ENCODE results near the gene RPS3A. TPM values are rescaled to one million over a fixed set of nuclear protein-coding genes. Genes with fewer than 3 reads are reported as not detected.

RPS3A gene
- total RNA-seq, 2 donors from 2014 or later: 2,119 to 2,880 TPM

DNA sequence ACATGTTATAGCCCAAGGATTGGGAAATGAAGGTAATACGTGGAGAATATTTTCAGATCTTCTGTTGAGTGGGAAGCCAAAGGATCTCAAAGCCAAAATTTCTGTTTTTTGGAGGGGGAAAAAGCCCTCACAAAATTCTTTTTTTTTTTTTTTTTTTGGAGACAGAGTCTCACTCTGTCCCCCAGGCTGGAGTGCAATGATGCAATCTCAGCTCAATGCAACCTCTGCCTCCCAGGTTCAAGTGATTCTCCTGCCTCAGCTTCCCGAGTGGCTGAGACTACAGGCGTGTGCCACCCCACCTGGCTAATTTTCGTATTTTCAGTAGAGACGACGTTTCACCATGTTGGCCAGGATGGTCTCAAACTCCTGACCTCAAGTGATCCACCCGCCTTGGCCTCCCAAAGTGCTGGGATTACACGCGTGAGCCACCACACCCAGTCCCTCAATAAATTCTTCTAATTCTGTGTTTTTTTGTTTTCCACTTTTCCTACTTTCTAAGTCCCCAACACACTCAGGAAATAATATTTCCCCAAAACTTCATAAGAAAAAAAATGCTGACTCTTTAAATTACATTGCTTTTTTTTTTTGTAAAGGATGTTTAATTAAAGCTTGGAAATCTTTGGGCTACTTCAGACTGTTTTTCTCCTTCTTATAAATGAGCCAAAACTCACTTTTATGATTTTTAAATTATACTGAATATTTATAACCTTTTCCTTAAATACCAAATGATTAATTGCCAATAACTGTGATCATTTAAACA is 51.6 kb downstream of the RPS3A start:
- DNase-seq (ENCODE audit: low spot score in 2 of 2) (no peak), ATAC-seq (no peak)
- H3K27ac Mint-ChIP-seq: no peak overlapping the region
- no peaks in the 10 kb centered on the region for H3K9me3 Mint-ChIP-seq
- no peaks in the 10 kb centered on the region for H3K36me3 Mint-ChIP-seq

DNA sequence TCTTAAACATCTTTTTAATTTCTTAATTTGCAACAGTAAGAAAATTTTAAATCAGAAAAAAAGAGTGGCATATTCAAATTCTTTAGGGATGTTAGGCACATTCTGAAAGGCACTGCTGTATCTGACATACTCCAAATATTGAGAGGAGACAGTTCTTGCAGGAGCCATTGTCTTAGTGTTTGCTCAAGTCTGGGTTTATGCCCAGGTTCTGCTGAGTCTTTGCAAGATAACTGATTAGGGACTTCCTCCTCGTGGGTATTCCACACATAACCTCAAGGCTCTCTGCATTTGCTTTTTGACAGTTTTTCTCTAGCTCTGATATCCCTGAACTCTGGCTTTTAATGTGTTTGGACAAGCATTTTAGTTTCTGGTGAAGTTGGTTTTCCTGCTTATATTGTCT is 52.6 kb downstream of the RPS3A start:
- no peaks in the 10 kb centered on the region for H3K36me3 Mint-ChIP-seq
- no peak for DNase-seq (ENCODE audit: low spot score in 2 of 2)
- ATAC-seq: no peak
- H3K27ac Mint-ChIP-seq: no peak overlapping the region
- no peaks in the 10 kb centered on the region for H3K9me3 Mint-ChIP-seq

DNA sequence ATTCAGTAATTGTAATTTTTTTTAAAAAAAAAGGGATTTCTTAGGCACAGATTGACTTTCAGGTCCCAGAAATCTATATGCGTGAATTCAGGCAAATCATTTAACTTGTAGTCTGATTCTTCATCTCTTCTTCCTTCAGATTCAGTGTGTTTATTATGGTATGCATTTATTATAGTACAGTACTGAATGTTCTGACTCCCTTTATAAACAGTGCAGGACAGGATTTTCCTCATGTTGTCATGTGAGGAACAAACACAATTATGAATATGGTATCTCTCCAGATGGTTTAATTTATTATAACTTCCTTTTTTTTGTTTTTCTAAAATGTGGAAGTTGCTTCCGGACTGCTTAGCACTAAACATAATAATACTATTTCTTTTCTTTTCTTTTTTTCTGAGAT is 54.2 kb downstream of the RPS3A start:
- ATAC-seq (no peak), DNase-seq (ENCODE audit: low spot score in 2 of 2) (no peak)
- Mint-ChIP-seq H3K36me3 (no peaks in the 10 kb centered on the region), H3K9me3 (peaks cover 0 to 4% of the 10 kb centered on the region in 2 donors), H3K27ac (peak overlapping the region in 1 of 2 donors; percentile 33)

Other genes starting within 250 kb of the RPS3A start
- 10 to 100 TPM; 72.0 to 77.9 TPM for gene LRBA, start 84.3 kb upstream of the RPS3A start, total RNA-seq
- not detected for gene PRSS48, start 177.5 kb downstream of the RPS3A start, total RNA-seq
- gene SH3D19, start 226.0 kb downstream of the RPS3A start, total RNA-seq: 1 to 10 TPM in 1 of 2 donors, not detected in 1; 1.7 TPM

All from activated naive CD4-positive, alpha-beta T cell treated with anti-CD3 and anti-CD28 coated beads, Interleukin-2, amount 50 U/mL, for 72 hours (primary cell).